Measurements from ENCODE around the gene CIC.
A peak's percentile ranks its signal among the peaks of the same experiment; 100 is the strongest.

CIC gene

GRCh38 chr19:42287017-42287826 is 18.2 kb downstream of the CIC start:
- no peak for DNase-seq (ENCODE audit: low read depth in 2 of 2, low spot score in 1 of 2)

GRCh38 chr19:42287827-42288107 is 18.7 kb downstream of the CIC start:
- DNase-seq (ENCODE audit: low read depth in 2 of 2, low spot score in 1 of 2), result no peak

- DNase-seq (ENCODE audit: low read depth in 2 of 2, low spot score in 1 of 2), result no peak
Observed at GRCh38 chr19:42288387-42288786, 19.3 kb downstream of the CIC start.

GRCh38 chr19:42288881-42289555 is 20.0 kb downstream of the CIC start:
- DNase-seq (ENCODE audit: low read depth in 2 of 2, low spot score in 1 of 2), result no peak

DNA sequence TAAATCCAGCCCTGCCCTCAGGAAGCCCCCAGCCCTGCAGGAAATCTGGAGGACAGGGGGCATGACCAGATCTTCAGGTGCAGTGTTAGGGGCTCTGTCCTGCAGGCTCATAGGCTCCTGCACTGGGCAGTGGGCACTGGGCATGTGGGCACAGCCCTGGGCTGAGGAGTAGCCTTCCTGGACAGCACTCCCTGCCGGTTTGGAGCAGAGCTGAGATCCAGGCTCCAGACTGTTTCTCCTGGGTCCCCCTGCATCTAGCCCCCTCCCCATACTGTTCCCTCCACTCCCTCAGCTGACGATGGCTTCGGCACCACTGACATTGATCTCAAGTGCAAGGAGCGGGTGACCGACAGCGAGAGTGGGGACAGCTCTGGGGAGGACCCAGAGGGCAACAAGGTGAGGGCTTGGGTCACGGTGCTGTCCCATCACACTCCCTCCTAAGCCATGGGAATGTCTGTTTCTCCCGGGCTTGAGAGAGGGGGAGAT is 20.5 kb downstream of the CIC start:
- no peak for DNase-seq (ENCODE audit: low read depth in 2 of 2, low spot score in 1 of 2)

DNA sequence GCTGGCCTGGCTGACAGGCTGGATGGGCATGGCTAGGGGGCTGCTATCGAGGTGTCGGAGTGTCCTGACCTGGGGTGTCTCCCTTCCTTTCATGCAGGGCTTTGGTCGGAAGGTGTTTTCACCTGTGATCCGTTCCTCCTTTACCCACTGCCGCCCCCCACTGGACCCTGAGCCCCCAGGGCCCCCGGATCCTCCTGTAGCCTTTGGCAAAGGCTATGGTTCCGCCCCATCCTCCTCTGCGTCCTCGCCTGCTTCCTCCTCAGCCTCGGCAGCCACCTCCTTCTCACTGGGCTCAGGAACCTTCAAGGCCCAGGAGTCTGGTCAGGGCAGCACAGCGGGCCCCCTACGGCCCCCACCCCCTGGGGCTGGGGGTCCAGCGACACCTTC is 21.1 kb downstream of the CIC start:
- DNase-seq (ENCODE audit: low read depth in 2 of 2, low spot score in 1 of 2), result no peak

- peak in 1 of 2 donors; percentile 43 for DNase-seq (ENCODE audit: low read depth in 2 of 2, low spot score in 1 of 2)
Observed at GRCh38 chr19:42290523-42291434, 21.7 kb downstream of the CIC start.

DNA sequence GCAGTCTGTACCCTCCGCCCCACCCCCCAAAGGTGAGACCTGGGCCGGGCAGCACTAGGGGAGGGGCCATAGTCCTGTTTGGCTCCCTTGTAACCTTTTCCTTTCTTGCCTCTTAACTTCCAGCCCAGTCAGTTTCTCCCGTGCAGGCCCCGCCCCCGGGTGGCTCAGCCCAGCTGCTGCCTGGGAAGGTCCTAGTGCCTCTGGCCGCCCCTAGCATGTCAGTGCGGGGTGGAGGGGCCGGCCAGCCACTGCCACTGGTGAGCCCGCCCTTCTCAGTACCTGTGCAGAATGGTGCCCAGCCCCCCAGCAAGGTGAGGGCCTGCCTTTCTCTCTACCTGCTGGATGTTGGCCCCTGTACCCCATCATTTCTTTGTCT is 22.4 kb downstream of the CIC start:
- no peak for DNase-seq (ENCODE audit: low read depth in 2 of 2, low spot score in 1 of 2)

GRCh38 chr19:42292042-42292960 is 23.2 kb downstream of the CIC start:
- DNase-seq (ENCODE audit: low read depth in 2 of 2, low spot score in 1 of 2), result no peak

DNA sequence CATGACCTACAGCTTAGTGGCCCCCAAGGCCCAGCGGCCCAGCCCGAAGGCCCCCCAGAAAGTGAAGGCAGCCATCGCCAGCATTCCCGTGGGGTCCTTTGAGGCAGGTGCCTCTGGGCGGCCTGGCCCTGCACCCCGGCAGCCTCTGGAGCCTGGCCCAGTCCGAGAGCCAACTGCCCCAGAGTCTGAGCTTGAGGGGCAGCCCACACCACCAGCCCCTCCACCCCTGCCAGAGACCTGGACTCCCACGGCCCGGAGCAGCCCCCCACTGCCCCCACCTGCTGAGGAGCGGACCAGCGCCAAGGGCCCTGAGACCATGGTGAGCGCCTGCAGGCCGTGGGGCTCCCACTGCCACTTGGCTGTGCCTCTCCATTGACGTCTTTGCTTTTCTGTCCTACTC is 23.9 kb downstream of the CIC start:
- DNase-seq (ENCODE audit: low read depth in 2 of 2, low spot score in 1 of 2), result no peak

GRCh38 chr19:42293540-42293939 is 24.5 kb downstream of the CIC start:
- DNase-seq (ENCODE audit: low read depth in 2 of 2, low spot score in 1 of 2), result no peak

- no peak for DNase-seq (ENCODE audit: low read depth in 2 of 2, low spot score in 1 of 2)
Observed at GRCh38 chr19:42293948-42294347, 24.9 kb downstream of the CIC start.

DNA sequence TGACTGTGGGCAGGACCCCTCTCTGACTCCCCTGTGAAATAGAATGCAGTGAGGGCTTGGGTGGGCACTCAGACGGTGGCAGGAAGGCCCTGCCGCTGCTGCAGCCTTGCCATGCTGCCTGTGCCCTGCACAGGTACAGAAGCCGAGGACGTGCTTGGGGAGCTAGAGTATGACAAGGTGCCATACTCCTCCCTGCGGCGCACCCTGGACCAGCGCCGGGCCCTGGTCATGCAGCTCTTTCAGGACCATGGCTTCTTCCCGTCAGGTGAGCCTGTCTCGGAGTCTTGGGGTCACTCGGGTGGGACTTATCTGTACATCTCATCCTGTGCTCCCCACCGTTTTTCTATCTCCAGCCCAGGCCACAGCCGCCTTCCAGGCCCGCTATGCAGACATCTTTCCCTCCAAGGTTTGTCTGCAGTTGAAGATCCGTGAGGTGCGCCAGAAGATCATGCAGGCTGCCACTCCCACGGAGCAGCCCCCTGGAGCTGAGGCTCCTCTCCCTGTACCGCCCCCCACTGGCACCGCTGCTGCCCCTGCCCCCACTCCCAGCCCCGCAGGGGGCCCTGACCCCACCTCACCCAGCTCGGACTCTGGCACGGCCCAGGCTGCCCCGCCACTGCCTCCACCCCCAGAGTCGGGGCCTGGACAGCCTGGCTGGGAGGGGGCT is 25.6 kb downstream of the CIC start:
- no peak for DNase-seq (ENCODE audit: low read depth in 2 of 2, low spot score in 1 of 2)

DNA sequence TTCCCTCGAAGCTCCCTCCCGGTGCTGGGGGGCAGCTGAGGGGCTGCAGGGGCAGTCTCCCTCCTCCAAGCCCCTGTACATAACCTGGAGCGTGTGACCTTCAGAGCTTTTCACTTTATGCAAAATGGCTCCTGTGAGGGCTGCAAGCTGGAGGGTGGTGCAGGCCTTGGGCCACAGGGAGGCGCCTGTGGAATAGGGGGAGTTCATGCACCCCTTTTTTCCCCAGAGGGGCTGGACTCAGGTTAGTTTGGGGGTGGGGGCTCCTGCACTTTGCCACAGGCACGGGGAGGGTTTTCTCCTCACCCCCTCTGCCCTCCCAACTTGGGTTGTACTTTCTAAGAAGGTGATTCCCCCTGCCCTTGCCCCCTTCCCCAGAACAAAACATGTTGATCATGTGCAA is 26.3 kb downstream of the CIC start:
- DNase-seq (ENCODE audit: low read depth in 2 of 2, low spot score in 1 of 2), result no peak

DNA sequence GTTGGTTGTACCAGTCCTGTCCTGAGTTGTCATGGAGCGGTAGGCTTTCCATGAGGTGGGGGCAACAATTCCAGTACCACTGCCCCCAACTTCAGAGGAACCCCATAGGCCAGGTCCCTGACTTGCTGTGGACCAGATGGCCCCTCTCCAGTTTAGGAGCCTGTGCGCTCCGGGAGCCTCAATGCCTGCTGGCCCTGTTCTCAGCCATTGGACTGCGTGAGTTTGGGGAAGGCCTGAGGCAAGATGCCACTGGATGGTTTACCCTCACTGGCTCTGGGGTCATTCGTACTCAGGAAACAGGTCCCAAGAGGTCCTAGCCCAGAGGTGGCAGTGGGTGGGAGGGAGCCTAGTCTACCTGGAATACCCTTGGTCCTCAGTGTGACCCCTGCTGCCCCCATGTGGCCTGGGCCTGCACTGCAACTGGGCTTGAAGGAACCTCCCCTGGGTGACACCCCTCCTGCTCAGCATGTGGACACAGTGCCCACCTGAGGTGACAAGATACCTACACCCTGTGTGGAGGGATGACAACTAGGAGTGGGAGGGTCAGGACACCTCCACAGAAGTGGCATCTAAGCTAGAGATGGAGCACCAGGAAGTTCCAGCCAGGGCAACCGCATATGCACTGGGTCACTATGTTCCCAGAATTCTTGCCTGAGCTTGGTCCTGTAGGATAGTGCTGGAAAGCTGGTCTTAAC is 26.9 kb downstream of the CIC start:
- peak; percentile 74 to 91 for DNase-seq (ENCODE audit: low read depth in 2 of 2, low spot score in 1 of 2)

- DNase-seq (ENCODE audit: low read depth in 2 of 2, low spot score in 1 of 2), result no peak
Observed at GRCh38 chr19:42297039-42297438, 28.0 kb downstream of the CIC start.

DNA sequence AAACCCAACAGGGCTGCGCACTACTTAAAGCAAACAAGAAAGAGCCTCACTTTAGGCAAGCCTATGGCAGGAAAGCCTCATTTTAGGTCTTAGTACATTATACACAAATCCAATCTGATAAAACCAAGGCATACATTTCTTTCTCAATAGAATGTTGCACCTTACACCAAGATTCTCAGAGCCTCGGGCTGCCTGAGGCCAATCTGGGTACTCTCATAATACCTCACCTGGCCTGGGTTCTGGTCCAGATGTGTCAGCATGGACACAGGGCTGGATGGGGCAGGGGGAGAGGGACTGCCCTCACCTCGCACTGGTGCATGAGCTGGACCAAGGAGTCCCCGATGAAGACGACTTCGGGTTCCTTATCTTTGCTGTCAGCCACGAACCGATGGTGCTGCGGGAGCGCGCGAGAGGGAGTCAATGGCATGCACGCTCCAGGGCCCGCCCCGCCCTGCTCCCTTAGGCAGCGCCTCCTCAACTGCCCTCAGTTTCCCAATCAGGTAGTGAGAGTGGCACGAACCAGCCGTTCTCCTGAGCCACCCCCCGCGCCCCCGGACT is 32.7 kb downstream of the CIC start, which contains the start of gene PRR19:
Gene PRR19 (plus strand): TSS at position 487 of the 558 bp plus-strand sequence. CDS start 7,453 bp downstream, outside the sequence.
- no peak for DNase-seq (ENCODE audit: low read depth in 2 of 2, low spot score in 1 of 2)

DNA sequence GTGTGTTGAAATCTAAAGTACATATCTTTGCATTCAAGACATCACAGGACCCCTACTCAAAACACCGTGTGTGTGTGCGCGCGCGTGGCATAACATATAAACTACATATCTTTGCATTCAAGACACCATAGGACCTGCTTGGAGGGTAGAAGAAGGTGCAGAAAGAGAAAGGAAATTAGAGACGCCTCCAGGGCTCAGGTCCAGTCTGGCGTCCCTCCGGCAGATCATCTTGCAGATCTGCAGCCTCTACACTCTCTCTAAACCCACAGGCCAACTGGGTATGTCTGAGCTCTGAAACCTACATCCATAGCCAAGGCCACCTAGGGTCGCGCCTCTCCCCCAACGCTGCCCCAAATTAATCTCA is 34.0 kb downstream of the CIC start:
- no peak for DNase-seq (ENCODE audit: low read depth in 2 of 2, low spot score in 1 of 2)

GRCh38 chr19:42303876-42304275 is 34.8 kb downstream of the CIC start:
- no peak for DNase-seq (ENCODE audit: low read depth in 2 of 2, low spot score in 1 of 2)

Measured in stimulated activated CD8-positive, alpha-beta memory T cell treated with anti-CD3 and anti-CD28 coated beads, Interleukin-4, amount 100 ng/mL, for 4 hours (primary cell).